ENCODE results near the gene ZIC2. TPM values are rescaled to one million over a fixed set of nuclear protein-coding genes. Genes with fewer than 3 reads are reported as not detected.

ZIC2 gene
- total RNA-seq, 1 experiment from 2014 or later, result 426 TPM

GRCh38 chr13:99982036-99982730 lies 599 bp downstream of the ZIC2 start:
- H3K4me1 ChIP-seq (ENCODE audit: insufficient read depth, low read length), result peaks cover 5% of the 10 kb centered on the region
- H4K8ac ChIP-seq (replicated peaks; ENCODE audit: insufficient read length, low read depth, low read length), result no peak overlapping the region
- Mint-ChIP-seq H3K4me3 (peak overlapping the region; percentile 94 to 98), H3K9me3 (peaks cover 26 to 29% of the 10 kb centered on the region in 2 experiments), H3K4me1 (peaks cover 30 to 38% of the 10 kb centered on the region in 2 experiments), H3K36me3 (ENCODE audit: insufficient read depth in 1 of 3, low read depth in 3 of 3) (peaks cover 38 to 45% (median 44%) of the 10 kb centered on the region in 3 experiments), H3K27ac (peak overlapping the region; percentile 57 to 97 (median 97); a peak in 4 of 7 replicates), H3K27me3 (ENCODE audit: low read depth) (peaks cover 35% of the 10 kb centered on the region)
- DNase-seq, result no peak
- no peak overlapping the region for H2BK12ac ChIP-seq (ENCODE audit: insufficient read length, low read depth, low read length)
- no peak overlapping the region for H3K18ac ChIP-seq (ENCODE audit: insufficient read length, low read depth, low read length)
- no peak for TF ChIP-seq CTCF (conservative IDR thresholded peaks at IDR 0.05)
- H4K5ac ChIP-seq (ENCODE audit: insufficient read length, low read depth, low read length), result no peak overlapping the region
- H3T11ph ChIP-seq (ENCODE audit: low read length), result no peak overlapping the region
- H3K9ac ChIP-seq (ENCODE audit: extremely low read depth, insufficient read length, low read length), result peak overlapping the region; percentile 84
- H2BK20ac ChIP-seq (ENCODE audit: low read depth, low read length, poor library complexity, severe bottlenecking), result no peak overlapping the region
- H2BK120ac ChIP-seq (ENCODE audit: low read depth, low read length, poor library complexity, severe bottlenecking), result no peak overlapping the region
- no peak overlapping the region for H3K23ac ChIP-seq (ENCODE audit: insufficient read length, low read depth, low read length)
- peaks cover 25% of the 10 kb centered on the region for H3K79me2 ChIP-seq (ENCODE audit: insufficient read depth, low read length)
- H3K27me3 ChIP-seq (ENCODE audit: insufficient read depth, low read length), result peaks cover 12% of the 10 kb centered on the region; the same call in 1 of the 2 replicates
- no peak overlapping the region for H2BK5ac ChIP-seq (ENCODE audit: insufficient read length, low read length)
- no peak overlapping the region for H2AFZ ChIP-seq (ENCODE audit: low read length)
- no peak overlapping the region for H3K27ac ChIP-seq (ENCODE audit: insufficient read length, low read depth, low read length)
- no peaks in the 10 kb centered on the region for H4K20me1 ChIP-seq (ENCODE audit: control insufficient read depth, insufficient read depth, insufficient read length)
- H3K56ac ChIP-seq (ENCODE audit: insufficient read length, low read depth, low read length), result no peak overlapping the region
- H3K14ac ChIP-seq (ENCODE audit: insufficient read depth, low read length), result peak overlapping the region; percentile 68; the same call in 1 of the 2 replicates
- peak overlapping the region; percentile 86 for H3K4me2 ChIP-seq (ENCODE audit: insufficient read depth, insufficient read length, low read length)
- no CpG with 5 or more reads among the region's 98 CpGs for WGBS (ENCODE audit: extremely low coverage, insufficient read length, low lambda C conversion rate)
- peaks cover 3% of the 10 kb centered on the region for H3K79me1 ChIP-seq (ENCODE audit: insufficient read depth, low read depth, low read length, poor library complexity, severe bottlenecking)
- peaks cover 50% of the 10 kb centered on the region for H3K23me2 ChIP-seq (ENCODE audit: insufficient read length, low read depth, low read length, poor library complexity, severe bottlenecking)
- no peak overlapping the region for H3K4ac ChIP-seq (ENCODE audit: low read depth, low read length)
- H3K9me3 ChIP-seq (ENCODE audit: control insufficient read depth, low read depth, low read length), result no peaks in the 10 kb centered on the region
- H2BK15ac ChIP-seq (ENCODE audit: low read depth, low read length), result no peak overlapping the region; the same call in 1 of the 2 replicates
- no peak overlapping the region for H4K91ac ChIP-seq (ENCODE audit: insufficient read length, low read depth, low read length)
- H2AK5ac ChIP-seq (ENCODE audit: insufficient read length, low read length), result no peak overlapping the region

Data from H9 (cell line).